Trophoblast cell (in vitro differentiated cells and primary cell): ENCODE measurements around the gene GAS2L1.

Source experiments
- DNase-seq, 2 donors: peaks; one replicate each; pipeline ENCODE4 v3.0.0-alpha.2; 2016
- H2AFZ ChIP-seq: 2 replicates; pipeline ENCODE4 v1.6.1; 2013; ENCODE audit warnings: low read length, moderate library complexity, mild to moderate bottlenecking; ENCODE audit not compliant: insufficient read depth, poor library complexity
- H2AK5ac ChIP-seq: 2 replicates; pipeline ENCODE4 v1.6.1; 2013; ENCODE audit warnings: mild to moderate bottlenecking, low read length
- H2BK120ac ChIP-seq: 2 replicates; pipeline ENCODE4 v1.6.1; 2013; ENCODE audit warnings: low read length, mild to moderate bottlenecking, moderate library complexity; ENCODE audit not compliant: insufficient read depth, poor library complexity
- H2BK12ac ChIP-seq: 2 replicates; pipeline ENCODE4 v1.6.1; 2013; ENCODE audit warnings: mild to moderate bottlenecking, low read length, moderate library complexity
- H2BK5ac ChIP-seq: 2 replicates; pipeline ENCODE4 v1.6.1; 2013; ENCODE audit warnings: low read length, low read depth, moderate library complexity, mild to moderate bottlenecking; ENCODE audit not compliant: poor library complexity
- H3K14ac ChIP-seq: 2 replicates; pipeline ENCODE4 v1.6.1; 2013; ENCODE audit warnings: mild to moderate bottlenecking, low read length
- H3K18ac ChIP-seq: 2 replicates; pipeline ENCODE4 v1.6.1; 2013; ENCODE audit warnings: mild to moderate bottlenecking, low read length
- H3K23ac ChIP-seq: 2 replicates; pipeline ENCODE4 v1.6.1; 2013; ENCODE audit warnings: low read length
- H3K27ac ChIP-seq: 2 replicates; pipeline ENCODE4 v1.5.1; 2013; ENCODE audit warnings: low read depth, mild to moderate bottlenecking, inconsistent platforms, low read length, moderate library complexity
- H3K27me3 ChIP-seq: 2 replicates; pipeline ENCODE4 v1.6.1; 2013; ENCODE audit warnings: inconsistent platforms, mild to moderate bottlenecking, low read length, moderate library complexity; ENCODE audit not compliant: insufficient read depth
- H3K36me3 ChIP-seq, 2 experiments: 1 replicate in 1 of 2; 2 replicates in 1 of 2; pipeline ENCODE4 v1.6.1; 2013; ENCODE audit warnings: low read length in 2 of 2, mild to moderate bottlenecking in 2 of 2, moderate library complexity in 1 of 2; ENCODE audit not compliant: insufficient read depth in 2 of 2, control insufficient read depth in 1 of 2
- H3K4ac ChIP-seq: 2 replicates; pipeline ENCODE4 v1.6.1; 2013; ENCODE audit warnings: low read depth, mild to moderate bottlenecking, low read length, moderate library complexity
- H3K4me1 ChIP-seq, 2 experiments: 1 replicate in 1 of 2; 2 replicates in 1 of 2; pipeline ENCODE4 v1.6.1; 2013; ENCODE audit warnings: low read length in 2 of 2, mild to moderate bottlenecking in 2 of 2, moderate library complexity in 1 of 2; ENCODE audit not compliant: insufficient read depth in 2 of 2, control insufficient read depth in 1 of 2
- H3K4me2 ChIP-seq: 2 replicates; pipeline ENCODE4 v1.6.1; 2013; ENCODE audit warnings: inconsistent platforms, mild to moderate bottlenecking, low read length, moderate library complexity
- H3K4me3 ChIP-seq: 2 replicates; pipeline ENCODE4 v1.5.1; 2013; ENCODE audit warnings: mild to moderate bottlenecking, low read depth, low read length, inconsistent platforms
- H3K79me1 ChIP-seq: one replicate; pipeline ENCODE4 v1.6.1; 2013; ENCODE audit warnings: low read length
- H3K79me2 ChIP-seq: 2 replicates; pipeline ENCODE4 v1.6.1; 2013; ENCODE audit warnings: low read length, mild to moderate bottlenecking; ENCODE audit not compliant: control insufficient read depth, insufficient read depth, poor library complexity
- H3K9ac ChIP-seq: 2 replicates; pipeline ENCODE4 v1.6.1; 2013; ENCODE audit warnings: mild to moderate bottlenecking, low read length
- H3K9me3 ChIP-seq: 2 replicates; pipeline ENCODE4 v1.6.1; 2013; ENCODE audit warnings: low read depth, mild to moderate bottlenecking, control low read depth, inconsistent platforms, low read length; ENCODE audit not compliant: insufficient read depth
- H4K12ac ChIP-seq: 2 replicates; pipeline ENCODE4 v1.6.1; 2013; ENCODE audit warnings: low read depth, mild to moderate bottlenecking, low read length, moderate library complexity
- H4K8ac ChIP-seq: 2 replicates; pipeline ENCODE4 v1.6.1; 2013; ENCODE audit warnings: low read depth, mild to moderate bottlenecking, low read length, moderate library complexity
- H4K91ac ChIP-seq: one replicate; pipeline ENCODE4 v1.6.1; 2013; ENCODE audit warnings: low read depth, mild to moderate bottlenecking, low read length, moderate library complexity
- WGBS: extraction: QIAGEN DNeasy Blood & Tissue Kit; methylation state at CpG from one replicate; pipeline ENCODE4 v1.1.7; 2013; ENCODE audit warnings: missing lambda C conversion rate; ENCODE audit not compliant: insufficient read length, insufficient coverage; ENCODE audit errors: extremely low coverage; 5-methylcytosine and 5-hydroxymethylcytosine counted together

Gene GAS2L1

GRCh38 chr22:29328566-29329500 is 22.4 kb downstream of the GAS2L1 start:
- Histone ChIP-seq H3K4me1 (peaks cover 7 to 14% of the 10 kb centered on the region in 2 experiments), H3K14ac (no peak overlapping the region), H2AFZ (no peak overlapping the region), H3K4me2 (no peak overlapping the region), H3K9ac (no peak overlapping the region), H3K79me1 (peaks cover 3% of the 10 kb centered on the region), H2BK120ac (no peak overlapping the region), H2AK5ac (no peak overlapping the region), H4K12ac (no peak overlapping the region), H3K4me3 (no peak overlapping the region), H3K18ac (no peak overlapping the region), H3K79me2 (no peaks in the 10 kb centered on the region), H3K27ac (no peak overlapping the region), H2BK12ac (no peak overlapping the region), H3K23ac (no peak overlapping the region), H4K8ac (no peak overlapping the region), H3K9me3 (no peaks in the 10 kb centered on the region), H3K27me3 (no peaks in the 10 kb centered on the region), H3K4ac (no peak overlapping the region), H3K36me3 (peaks cover 54 to 59% of the 10 kb centered on the region in 2 experiments), H4K91ac (no peak overlapping the region), H2BK5ac (no peak overlapping the region)
- WGBS, result no CpG with 5 or more reads among the region's 34 CpGs
- no peak for DNase-seq

DNA sequence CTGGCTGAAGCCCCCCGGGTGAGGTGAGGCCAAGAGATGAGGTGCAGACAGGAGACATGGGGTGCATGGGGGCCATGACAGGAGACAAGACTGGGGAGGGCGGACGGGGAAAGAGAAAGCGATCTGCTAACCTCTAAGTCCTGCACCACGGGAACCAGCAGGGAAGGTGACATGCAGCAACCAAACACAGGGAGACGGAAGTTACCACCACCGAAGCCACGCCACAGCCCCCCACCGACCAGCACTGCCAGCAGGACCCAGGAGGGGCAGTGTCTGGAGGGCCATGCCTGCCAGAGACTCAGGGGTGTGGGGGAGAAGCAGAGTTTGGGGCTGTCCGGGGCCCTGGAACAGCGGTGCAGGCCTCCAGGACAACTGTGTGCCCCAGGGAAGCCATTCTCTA is 23.1 kb downstream of the GAS2L1 start:
- Histone ChIP-seq H2BK5ac (no peak overlapping the region), H3K4me3 (no peak overlapping the region), H4K91ac (no peak overlapping the region), H4K8ac (no peak overlapping the region), H3K4me2 (no peak overlapping the region), H3K23ac (no peak overlapping the region), H3K27me3 (no peaks in the 10 kb centered on the region), H4K12ac (no peak overlapping the region), H2BK12ac (no peak overlapping the region), H3K79me1 (peaks cover 3% of the 10 kb centered on the region), H2AFZ (no peak overlapping the region), H3K4ac (no peak overlapping the region), H2AK5ac (no peak overlapping the region), H3K36me3 (peaks cover 60 to 67% of the 10 kb centered on the region in 2 experiments), H3K18ac (no peak overlapping the region), H3K9me3 (no peaks in the 10 kb centered on the region), H3K27ac (no peak overlapping the region), H3K4me1 (peaks cover 7 to 14% of the 10 kb centered on the region in 2 experiments), H3K79me2 (no peaks in the 10 kb centered on the region), H3K9ac (no peak overlapping the region), H3K14ac (no peak overlapping the region), H2BK120ac (no peak overlapping the region)
- no peak for DNase-seq
- no CpG with 5 or more reads among the region's 11 CpGs for WGBS

- no peak for DNase-seq
- Histone ChIP-seq H3K4me1 (peaks cover 7 to 14% of the 10 kb centered on the region in 2 experiments), H3K27ac (no peak overlapping the region), H3K36me3 (peaks cover 64 to 68% of the 10 kb centered on the region in 2 experiments), H3K9me3 (no peaks in the 10 kb centered on the region), H2BK5ac (no peak overlapping the region), H4K91ac (no peak overlapping the region), H2AFZ (no peak overlapping the region), H3K79me1 (peaks cover 3% of the 10 kb centered on the region), H3K4me3 (no peak overlapping the region), H4K12ac (no peak overlapping the region), H4K8ac (no peak overlapping the region), H2BK12ac (no peak overlapping the region), H3K23ac (no peak overlapping the region), H3K14ac (no peak overlapping the region), H3K27me3 (no peaks in the 10 kb centered on the region), H3K9ac (no peak overlapping the region), H2AK5ac (no peak overlapping the region), H3K4me2 (no peak overlapping the region), H3K79me2 (no peaks in the 10 kb centered on the region), H3K4ac (no peak overlapping the region), H3K18ac (no peak overlapping the region), H2BK120ac (no peak overlapping the region)
- no CpG with 5 or more reads among the region's 19 CpGs for WGBS
These were observed 23.8 kb downstream of the GAS2L1 start for GRCh38 chr22:29330291-29330690.

- Histone ChIP-seq H3K9me3 (no peaks in the 10 kb centered on the region), H4K12ac (no peak overlapping the region), H3K27me3 (no peaks in the 10 kb centered on the region), H2BK12ac (peak overlapping the region; percentile 16), H3K23ac (no peak overlapping the region), H3K79me2 (no peaks in the 10 kb centered on the region), H3K4me3 (no peak overlapping the region), H4K91ac (no peak overlapping the region), H3K27ac (no peak overlapping the region), H2AFZ (no peak overlapping the region), H3K14ac (no peak overlapping the region), H3K36me3 (peaks cover 68 to 73% of the 10 kb centered on the region in 2 experiments), H3K9ac (no peak overlapping the region), H3K4me2 (no peak overlapping the region), H3K79me1 (peaks cover 3% of the 10 kb centered on the region), H3K18ac (peak overlapping the region; percentile 10), H2BK120ac (no peak overlapping the region), H3K4me1 (peaks cover 7 to 14% of the 10 kb centered on the region in 2 experiments), H4K8ac (no peak overlapping the region), H2BK5ac (no peak overlapping the region), H3K4ac (no peak overlapping the region), H2AK5ac (no peak overlapping the region)
- no CpG with 5 or more reads among the region's 9 CpGs for WGBS
- no peak for DNase-seq
These were observed 24.3 kb downstream of the GAS2L1 start for GRCh38 chr22:29330753-29331152.
